Measurements from ENCODE around the gene POLE. TPM values are rescaled to one million over a fixed set of nuclear protein-coding genes. Genes with fewer than 3 reads are reported as not detected.

The POLE gene
- total RNA-seq, 4 donors from 2014 or later = 32.2 to 133 (median 44.4) TPM

DNA sequence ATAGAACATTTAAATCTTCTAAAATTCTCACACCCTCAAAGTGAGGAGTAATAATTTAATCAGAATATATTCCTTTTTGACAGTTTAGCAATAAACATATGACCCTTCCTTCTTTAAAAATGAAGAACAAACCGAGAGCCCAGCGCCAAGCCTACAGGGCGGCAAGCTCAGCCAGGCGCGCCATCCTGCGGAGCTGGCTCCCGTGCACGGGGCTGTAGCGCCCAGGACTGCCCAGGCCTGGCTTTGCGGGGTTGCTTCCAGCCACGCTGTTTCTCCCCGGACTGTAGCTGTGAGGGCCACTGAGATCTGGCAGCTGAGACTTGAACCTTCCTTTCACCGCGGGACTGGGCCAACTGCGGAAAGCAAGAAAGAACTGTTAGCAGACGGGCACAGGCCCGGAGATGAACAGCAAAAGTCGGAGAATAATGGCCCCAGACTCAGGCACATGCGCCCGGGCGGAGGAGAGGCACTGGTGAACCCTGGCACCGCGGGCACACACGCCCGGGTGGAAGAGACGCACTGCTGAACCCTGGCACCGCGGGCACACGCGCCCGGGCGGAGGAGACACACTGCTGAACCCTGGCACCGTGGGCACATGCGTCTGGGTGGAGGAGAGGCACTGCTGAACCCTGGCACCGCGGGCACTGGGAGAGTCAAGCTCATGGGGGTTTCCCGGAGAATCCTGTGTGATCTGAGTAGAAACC, 40.1 kb upstream of the POLE start:
- Histone ChIP-seq H3K4me1 (no peaks in the 10 kb centered on the region), H3K36me3 (peaks cover 5 to 99% (median 32%) of the 10 kb centered on the region in 3 donors), H3K4me3 (no peak overlapping the region), H3K27me3 (no peaks in the 10 kb centered on the region), H3K9me3 (no peaks in the 10 kb centered on the region), H3K27ac (no peak overlapping the region)
- DNase-seq (ENCODE audit: low spot score in 2 of 2) = no peak
- 91 to 94% methylated on average over 37 of the region's 37 CpGs for WGBS, 2 donors
- TF ChIP-seq EP300 (IDR thresholded peaks at IDR 0.05) (no peak), POLR2A (IDR thresholded peaks at IDR 0.05) (no peak)
- TF ChIP-seq, protein P1, sequence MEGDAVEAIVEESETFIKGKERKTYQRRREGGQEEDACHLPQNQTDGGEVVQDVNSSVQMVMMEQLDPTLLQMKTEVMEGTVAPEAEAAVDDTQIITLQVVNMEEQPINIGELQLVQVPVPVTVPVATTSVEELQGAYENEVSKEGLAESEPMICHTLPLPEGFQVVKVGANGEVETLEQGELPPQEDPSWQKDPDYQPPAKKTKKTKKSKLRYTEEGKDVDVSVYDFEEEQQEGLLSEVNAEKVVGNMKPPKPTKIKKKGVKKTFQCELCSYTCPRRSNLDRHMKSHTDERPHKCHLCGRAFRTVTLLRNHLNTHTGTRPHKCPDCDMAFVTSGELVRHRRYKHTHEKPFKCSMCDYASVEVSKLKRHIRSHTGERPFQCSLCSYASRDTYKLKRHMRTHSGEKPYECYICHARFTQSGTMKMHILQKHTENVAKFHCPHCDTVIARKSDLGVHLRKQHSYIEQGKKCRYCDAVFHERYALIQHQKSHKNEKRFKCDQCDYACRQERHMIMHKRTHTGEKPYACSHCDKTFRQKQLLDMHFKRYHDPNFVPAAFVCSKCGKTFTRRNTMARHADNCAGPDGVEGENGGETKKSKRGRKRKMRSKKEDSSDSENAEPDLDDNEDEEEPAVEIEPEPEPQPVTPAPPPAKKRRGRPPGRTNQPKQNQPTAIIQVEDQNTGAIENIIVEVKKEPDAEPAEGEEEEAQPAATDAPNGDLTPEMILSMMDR (IDR thresholded peaks at IDR 0.05) = no peak

DNA sequence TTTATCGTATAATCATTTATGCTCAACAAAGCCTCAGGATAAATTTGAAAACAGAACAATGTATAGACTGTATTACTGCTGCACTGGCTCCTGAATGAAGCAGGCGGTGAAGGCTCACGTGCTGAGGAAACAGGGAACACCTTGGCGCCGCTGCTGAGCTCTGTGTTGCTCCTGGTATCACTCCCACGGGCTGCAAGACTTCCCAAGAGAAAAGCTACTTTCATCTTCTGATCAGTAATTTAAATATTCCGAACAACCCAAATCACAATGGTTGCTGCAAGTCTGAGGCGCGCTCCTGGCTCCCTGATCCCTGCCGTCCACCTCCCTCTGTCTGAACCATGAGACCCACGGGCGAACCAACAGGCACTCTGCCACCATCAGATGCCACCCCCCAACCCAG, 39.2 kb upstream of the POLE start:
- Histone ChIP-seq H3K36me3 (peaks cover 5 to 99% (median 31%) of the 10 kb centered on the region in 3 donors), H3K4me1 (no peaks in the 10 kb centered on the region), H3K27me3 (no peaks in the 10 kb centered on the region), H3K9me3 (no peaks in the 10 kb centered on the region), H3K4me3 (no peak overlapping the region), H3K27ac (no peak overlapping the region)
- no peak for DNase-seq (ENCODE audit: low spot score in 2 of 2)
- TF ChIP-seq POLR2A (IDR thresholded peaks at IDR 0.05) = no peak
- TF ChIP-seq, protein P1 (IDR thresholded peaks at IDR 0.05) = no peak
- TF ChIP-seq EP300 (IDR thresholded peaks at IDR 0.05) = no peak
- WGBS, 2 donors = 92 to 95% methylated on average over 12 of the region's 12 CpGs

GRCh38 chr12:132724506-132725241, 37.5 kb upstream of the POLE start:
- TF ChIP-seq, protein P1 (IDR thresholded peaks at IDR 0.05) = no peak
- TF ChIP-seq EP300 (IDR thresholded peaks at IDR 0.05) = no peak
- no peak for TF ChIP-seq POLR2A (IDR thresholded peaks at IDR 0.05)

DNA sequence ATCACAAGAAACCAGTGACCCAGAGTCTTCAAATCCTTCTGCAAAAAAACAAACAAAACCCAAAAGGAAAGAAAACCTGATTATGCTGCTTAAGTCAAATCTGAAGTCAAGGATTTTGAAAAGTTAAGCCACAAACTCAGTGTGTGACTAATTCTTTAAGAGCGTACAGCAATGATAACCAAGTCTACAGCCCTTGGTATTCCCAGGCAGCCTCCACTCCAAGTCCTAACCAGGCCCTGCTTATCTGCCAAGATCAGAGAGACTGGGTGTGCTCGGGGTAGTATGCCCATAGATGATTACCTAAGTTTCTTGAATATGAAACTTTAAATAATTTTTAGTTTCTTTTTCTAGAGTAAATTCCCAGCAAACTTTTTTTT, 36.6 kb upstream of the POLE start:
- no peaks in the 10 kb centered on the region for H3K9me3 ChIP-seq
- H3K36me3 ChIP-seq = peaks cover 3 to 100% (median 33%) of the 10 kb centered on the region in 3 donors
- no peaks in the 10 kb centered on the region for H3K27me3 ChIP-seq
- WGBS, 2 donors = 87 to 91% methylated on average over 2 of the region's 2 CpGs
- TF ChIP-seq POLR2A (IDR thresholded peaks at IDR 0.05) (no peak), EP300 (IDR thresholded peaks at IDR 0.05) (no peak)
- TF ChIP-seq, protein P1 (IDR thresholded peaks at IDR 0.05) = no peak
- no peak for DNase-seq (ENCODE audit: low spot score in 2 of 2)
- H3K4me3 ChIP-seq = no peak overlapping the region
- no peaks in the 10 kb centered on the region for H3K4me1 ChIP-seq
- H3K27ac ChIP-seq = no peak overlapping the region

More at GRCh38 chr12:132724506-132725241, 37.5 kb upstream of the POLE start:
- Histone ChIP-seq H3K4me1 (no peaks in the 10 kb centered on the region), H3K27ac (no peak overlapping the region), H3K4me3 (no peak overlapping the region), H3K36me3 (peaks cover 3 to 99% (median 33%) of the 10 kb centered on the region in 3 donors), H3K9me3 (no peaks in the 10 kb centered on the region), H3K27me3 (no peaks in the 10 kb centered on the region)
- DNase-seq (ENCODE audit: low spot score in 2 of 2) = no peak
- 84 to 90% methylated on average over 23 to 25 of the region's 30 CpGs for WGBS, 2 donors
